HG03097 (cell line): ENCODE data around the gene TFB1M.
"Not testable (repeated sequence)": the region's sequence is repeated elsewhere in the genome, so short reads cannot be mapped to it uniquely, and the experiment has no call there.

ENCODE experiments used
- ATAC-seq: cut with Tn5 transposase; IDR thresholded peaks from one replicate; pipeline ENCODE4 v1.9.1; 2021; ENCODE audit not compliant: unreplicated experiment, low FRiP score

TFB1M gene

GRCh38 chr6:155330133-155330734, 15.9 kb upstream of the TFB1M start:
- no peak for ATAC-seq

- no peak for ATAC-seq
Observed at GRCh38 chr6:155329460-155330132, 15.3 kb upstream of the TFB1M start.

GRCh38 chr6:155328539-155329459, 14.5 kb upstream of the TFB1M start:
- ATAC-seq: no peak

GRCh38 chr6:155328074-155328538, 13.8 kb upstream of the TFB1M start:
- ATAC-seq: no peak

- no peak for ATAC-seq
Observed at GRCh38 chr6:155327326-155328073, 13.2 kb upstream of the TFB1M start.

- ATAC-seq: no peak
Observed at GRCh38 chr6:155325700-155326516, 11.6 kb upstream of the TFB1M start.

- ATAC-seq: no peak
Observed at GRCh38 chr6:155324993-155325392, 10.7 kb upstream of the TFB1M start.

GRCh38 chr6:155324172-155324571, 9.9 kb upstream of the TFB1M start:
- no peak for ATAC-seq

- no peak for ATAC-seq
Observed at GRCh38 chr6:155319902-155320301, 5.6 kb upstream of the TFB1M start.

GRCh38 chr6:155317186-155317585, 2.9 kb upstream of the TFB1M start:
- ATAC-seq: no peak

GRCh38 chr6:155316419-155316818, 2.1 kb upstream of the TFB1M start:
- ATAC-seq: no peak

- ATAC-seq: no peak
Observed at GRCh38 chr6:155315516-155315871, 1.2 kb upstream of the TFB1M start.

GRCh38 chr6:155314773-155315515, 660 bp upstream of the TFB1M start:
- peak; percentile 40 for ATAC-seq

GRCh38 chr6:155313602-155314091, 637 bp downstream of the TFB1M start:
- ATAC-seq: peak; percentile 5

- ATAC-seq: not testable (repeated sequence)
Observed at GRCh38 chr6:155312950-155313349, 1.3 kb downstream of the TFB1M start.

- no peak for ATAC-seq
Observed at GRCh38 chr6:155311583-155311982, 2.7 kb downstream of the TFB1M start.

- ATAC-seq: no peak
Observed at GRCh38 chr6:155311086-155311485, 3.2 kb downstream of the TFB1M start.

GRCh38 chr6:155310596-155310995, 3.7 kb downstream of the TFB1M start:
- no peak for ATAC-seq

- no peak for ATAC-seq
Observed at GRCh38 chr6:155309150-155309549, 5.1 kb downstream of the TFB1M start.
